ENCODE measurements around the gene GATAD2A. TPM values are rescaled to one million over a fixed set of nuclear protein-coding genes. Genes with fewer than 3 reads are reported as not detected.

Gene GATAD2A
- total and polyA plus RNA-seq, 2 of the 13 experiments (the other 11 are each of a cell fraction or from before 2014, with no cell fraction given) = 16.8 to 28.6 TPM

- TF ChIP-seq HNF1A (IDR thresholded peaks at IDR 0.05; ENCODE audit: low read depth) = no peak
- TF ChIP-seq HNF1A (CRISPR knock-in tag; IDR thresholded peaks at IDR 0.05; ENCODE audit: borderline replicate concordance) = peak; percentile 40; the same call in 1 of the 2 replicates
- peak; percentile 82; the same call in 1 of the 2 replicates for TF ChIP-seq RCOR2 (CRISPR knock-in tag; IDR thresholded peaks at IDR 0.05)
- no peak for TF ChIP-seq GATA4 (IDR thresholded peaks at IDR 0.05; ENCODE audit: borderline replicate concordance, low read depth)
- peak; percentile 28; the same call in 1 of the 2 replicates for TF ChIP-seq SOX5 (CRISPR knock-in tag; IDR thresholded peaks at IDR 0.05; ENCODE audit: borderline replicate concordance)
- TF ChIP-seq ZNF607 (CRISPR knock-in tag; IDR thresholded peaks at IDR 0.05; ENCODE audit: borderline replicate concordance) = no peak; the same call in 1 of the 2 replicates
- 0 out of 2 replicates have a peak, but pooled peaks have one; percentile 43 for TF ChIP-seq FOXJ3 (CRISPR knock-in tag; IDR thresholded peaks at IDR 0.05; ENCODE audit: borderline replicate concordance)
- TF ChIP-seq DNMT3B (CRISPR knock-in tag; conservative IDR thresholded peaks at IDR 0.05) = 0 out of 2 replicates have a peak, but pooled peaks have one; percentile 38
- peak; percentile 90 for TF ChIP-seq ZNF18 (CRISPR knock-in tag; IDR thresholded peaks at IDR 0.05; ENCODE audit: insufficient replicate concordance)
- TF ChIP-seq NONO (IDR thresholded peaks at IDR 0.05) = no peak
- TF ChIP-seq NONO (CRISPR knock-in tag; conservative IDR thresholded peaks at IDR 0.05) = peak; percentile 95
- TF ChIP-seq ZNF670 (CRISPR knock-in tag; IDR thresholded peaks at IDR 0.05; ENCODE audit: borderline replicate concordance) = peak; percentile 70; the same call in 1 of the 2 replicates
- no peak for TF ChIP-seq ZBTB8A (CRISPR knock-in tag; IDR thresholded peaks at IDR 0.05; ENCODE audit: borderline replicate concordance, low read depth)
- TF ChIP-seq ZNF329 (CRISPR knock-in tag; IDR thresholded peaks at IDR 0.05; ENCODE audit: low read depth) = no peak; the same call in 1 of the 2 replicates
- TF ChIP-seq ZNF234 (CRISPR knock-in tag; conservative IDR thresholded peaks at IDR 0.05) = no peak
- TF ChIP-seq FUBP1 (CRISPR knock-in tag; IDR thresholded peaks at IDR 0.05; ENCODE audit: borderline replicate concordance) = no peak
- TF ChIP-seq ZFP90 (CRISPR knock-in tag; IDR thresholded peaks at IDR 0.05; ENCODE audit: borderline replicate concordance) = no peak
- 0 out of 2 replicates have a peak, but pooled peaks have one; percentile 45 for TF ChIP-seq FOXO1 (CRISPR knock-in tag; IDR thresholded peaks at IDR 0.05)
- TF ChIP-seq RFXANK (CRISPR knock-in tag; IDR thresholded peaks at IDR 0.05) = peak; percentile 83; the same call in 1 of the 2 replicates
- peak; percentile 47; the same call in 1 of the 2 replicates for TF ChIP-seq ZNF556 (CRISPR knock-in tag; IDR thresholded peaks at IDR 0.05; ENCODE audit: borderline replicate concordance)
- no peak for TF ChIP-seq PLRG1 (conservative IDR thresholded peaks at IDR 0.05)
- TF ChIP-seq ZNF557 (CRISPR knock-in tag; IDR thresholded peaks at IDR 0.05) = no peak
Observed at GRCh38 chr19:19366434-19367396, 38.8 kb upstream of the GATAD2A start (continued).
